GM18519 (cell line): ENCODE measurements around the gene ENTPD6.
"Not testable (repeated sequence)": the region's sequence is repeated elsewhere in the genome, so short reads cannot be mapped to it uniquely, and the experiment has no call there.

ENCODE experiments used
- ATAC-seq: cut with Tn5 transposase; IDR thresholded peaks from one replicate; pipeline ENCODE4 v1.9.1; 2021; ENCODE audit warnings: mild to moderate bottlenecking, moderate library complexity; ENCODE audit not compliant: unreplicated experiment, low FRiP score

The ENTPD6 gene

DNA sequence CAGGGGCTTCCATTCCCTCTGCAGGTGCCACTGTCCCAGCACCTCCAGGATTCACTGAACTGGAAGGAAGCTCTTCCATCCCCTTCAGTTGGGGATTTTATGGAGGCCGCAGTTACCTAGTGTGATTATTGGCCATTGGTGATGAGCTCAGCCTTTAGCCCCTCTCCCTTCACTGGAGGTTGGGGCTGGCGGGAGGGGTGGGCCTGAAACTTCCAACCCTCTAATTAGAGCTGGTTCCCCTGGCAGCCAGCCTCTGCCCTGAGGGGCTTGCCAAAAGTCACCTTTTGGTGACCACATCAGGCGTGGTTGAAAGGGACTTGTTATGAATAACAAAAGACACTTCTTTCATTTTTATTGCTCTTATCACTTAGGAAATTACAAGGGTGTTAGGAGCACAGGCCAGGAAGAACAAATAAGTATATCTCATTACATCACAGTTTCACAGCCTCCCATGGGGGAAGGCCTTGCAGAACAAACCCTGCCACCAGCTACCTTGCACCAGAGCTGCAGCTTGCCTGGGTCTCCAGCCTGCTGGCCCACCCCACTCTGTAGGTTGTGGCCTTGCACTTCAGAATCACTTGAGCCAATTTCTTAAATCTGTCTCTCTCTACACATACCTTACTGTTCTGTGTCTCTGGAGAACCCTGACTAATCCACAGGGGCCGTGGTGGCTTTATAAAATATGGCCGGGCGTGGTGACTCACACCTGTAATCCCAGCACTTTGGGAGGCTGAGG, 57.3 kb downstream of the ENTPD6 start:
- ATAC-seq: no peak

DNA sequence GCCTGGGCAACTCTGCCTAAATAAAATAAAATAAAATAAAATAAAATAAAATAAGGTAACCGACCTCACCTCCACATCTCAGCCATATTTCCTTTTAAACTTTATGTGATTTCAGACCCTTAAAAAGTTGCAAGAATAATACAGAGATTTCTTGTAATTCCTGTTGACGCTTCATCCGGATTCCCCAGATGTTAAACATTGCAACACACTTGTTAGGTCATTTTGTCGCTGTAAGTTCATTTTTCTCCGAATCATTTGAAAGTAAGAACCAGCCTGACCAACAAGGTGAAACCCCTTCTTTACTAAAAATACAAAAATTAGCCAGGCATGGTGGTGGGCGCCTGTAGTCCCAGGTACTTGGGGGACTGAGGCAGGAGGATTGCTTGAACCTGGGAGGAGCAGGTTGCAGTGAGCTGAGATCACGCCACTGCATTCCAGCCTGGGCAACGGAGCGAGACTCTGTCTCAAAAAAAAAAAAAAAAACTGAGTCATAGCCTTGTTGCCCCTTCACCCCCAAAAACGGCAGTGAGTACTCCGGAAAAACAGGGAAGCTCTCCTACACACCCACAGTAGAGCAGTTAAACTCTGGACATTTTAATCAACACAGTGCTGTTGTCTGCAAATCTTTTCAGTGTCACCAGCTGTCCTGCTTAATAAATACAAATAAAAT, 58.2 kb downstream of the ENTPD6 start:
- no peak for ATAC-seq

DNA sequence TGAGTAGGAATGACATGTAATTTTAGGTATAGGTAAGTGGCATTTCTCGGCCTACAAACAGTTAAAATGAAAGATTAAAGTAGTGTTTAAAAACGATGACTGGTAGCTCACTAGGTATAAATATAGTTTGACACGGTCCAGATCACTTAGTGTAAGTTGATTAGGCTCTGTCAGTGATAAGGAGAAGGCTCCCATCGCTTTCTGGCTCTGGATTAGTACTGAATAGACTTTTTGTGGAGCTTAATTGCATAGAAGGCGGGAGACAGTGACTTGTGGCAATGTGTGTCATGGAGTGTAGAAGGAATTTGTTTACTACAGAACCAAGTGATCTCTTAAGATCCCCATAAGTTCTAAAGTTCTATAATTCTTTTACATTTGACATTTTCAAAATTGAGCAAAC, 59.1 kb downstream of the ENTPD6 start:
- ATAC-seq: no peak

DNA sequence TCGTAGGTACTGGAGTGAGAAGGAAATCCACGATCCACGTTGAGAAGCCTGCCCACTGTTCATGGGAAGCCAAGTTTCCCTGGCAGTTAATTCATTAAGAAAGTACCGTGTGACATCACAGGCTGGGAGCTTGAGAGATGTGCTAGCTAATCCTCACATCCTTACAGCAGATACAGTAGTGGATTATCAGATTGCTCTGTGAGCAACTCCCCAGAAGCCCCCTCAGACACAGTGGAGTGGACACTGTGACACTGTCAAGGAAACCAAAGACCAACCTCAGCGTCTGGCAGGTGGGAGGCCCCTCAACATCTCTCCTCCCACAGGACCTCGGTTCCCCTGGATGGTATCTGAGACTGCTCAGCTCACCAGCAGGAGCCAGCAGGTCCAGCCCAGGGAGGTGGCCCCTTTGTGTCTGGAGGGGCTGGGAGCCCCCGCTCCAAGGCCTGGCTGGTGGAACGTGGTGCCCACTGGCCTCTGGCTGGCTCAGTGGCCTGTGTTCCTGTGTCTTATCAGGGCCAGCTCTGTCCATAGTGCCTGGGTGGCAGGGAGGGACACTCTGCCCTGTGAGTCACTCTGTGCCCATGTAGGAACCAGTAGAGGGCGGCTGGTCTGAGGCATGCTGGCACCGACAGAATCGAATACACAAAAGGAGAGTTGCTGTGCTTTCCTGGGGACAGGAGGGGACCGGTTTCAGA, 59.6 kb downstream of the ENTPD6 start:
- no peak for ATAC-seq

DNA sequence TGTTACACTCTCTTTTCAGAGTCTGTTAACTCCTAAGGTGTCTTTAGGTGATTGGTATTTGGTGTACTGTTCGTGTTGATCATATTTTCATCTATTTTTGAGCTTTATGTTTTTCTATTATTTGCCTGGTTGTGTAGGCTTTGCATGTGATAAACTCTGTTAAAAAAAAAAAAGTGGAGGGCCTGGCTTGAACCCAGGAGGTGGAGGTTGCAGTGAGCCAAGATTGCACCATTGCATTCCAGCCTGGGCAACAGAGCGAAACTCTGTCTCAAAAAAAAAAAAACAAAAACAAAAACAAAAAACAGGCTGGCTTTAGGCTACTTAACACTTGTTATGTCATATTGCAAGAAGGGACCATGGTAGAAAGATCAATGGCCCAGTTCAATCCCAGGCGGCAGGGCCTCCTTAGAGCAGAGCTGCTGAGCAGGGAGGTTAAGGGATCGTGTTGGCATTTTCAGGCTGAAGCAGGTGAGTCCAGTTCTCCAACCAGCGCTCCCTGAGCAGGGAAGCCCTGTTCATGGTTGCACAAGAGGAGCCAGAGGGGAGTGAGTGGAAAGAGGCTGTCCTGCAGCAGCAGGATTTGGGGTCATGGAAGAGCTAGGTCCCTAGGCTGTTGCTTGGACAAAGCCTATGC, 60.8 kb downstream of the ENTPD6 start:
- ATAC-seq: no peak

DNA sequence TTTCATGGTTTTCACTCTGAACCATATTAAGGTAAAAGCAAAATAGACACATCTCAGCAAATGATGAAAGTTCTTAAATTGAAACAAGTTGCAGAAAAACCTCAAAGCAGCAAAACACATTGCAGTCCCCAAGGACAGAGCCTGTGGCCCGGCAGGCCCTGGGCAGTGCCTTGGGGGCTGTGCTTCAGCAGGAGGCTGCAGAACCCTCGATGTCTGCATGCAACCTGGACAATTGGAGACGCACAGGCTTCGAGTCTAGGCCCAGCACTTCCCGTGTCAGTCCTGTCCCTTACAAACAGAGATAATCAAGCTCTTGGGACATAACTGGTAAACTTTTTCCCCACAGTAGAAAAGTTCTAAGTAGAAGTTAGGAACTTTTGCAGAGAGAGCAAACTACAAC, 61.6 kb downstream of the ENTPD6 start:
- ATAC-seq: no peak

DNA sequence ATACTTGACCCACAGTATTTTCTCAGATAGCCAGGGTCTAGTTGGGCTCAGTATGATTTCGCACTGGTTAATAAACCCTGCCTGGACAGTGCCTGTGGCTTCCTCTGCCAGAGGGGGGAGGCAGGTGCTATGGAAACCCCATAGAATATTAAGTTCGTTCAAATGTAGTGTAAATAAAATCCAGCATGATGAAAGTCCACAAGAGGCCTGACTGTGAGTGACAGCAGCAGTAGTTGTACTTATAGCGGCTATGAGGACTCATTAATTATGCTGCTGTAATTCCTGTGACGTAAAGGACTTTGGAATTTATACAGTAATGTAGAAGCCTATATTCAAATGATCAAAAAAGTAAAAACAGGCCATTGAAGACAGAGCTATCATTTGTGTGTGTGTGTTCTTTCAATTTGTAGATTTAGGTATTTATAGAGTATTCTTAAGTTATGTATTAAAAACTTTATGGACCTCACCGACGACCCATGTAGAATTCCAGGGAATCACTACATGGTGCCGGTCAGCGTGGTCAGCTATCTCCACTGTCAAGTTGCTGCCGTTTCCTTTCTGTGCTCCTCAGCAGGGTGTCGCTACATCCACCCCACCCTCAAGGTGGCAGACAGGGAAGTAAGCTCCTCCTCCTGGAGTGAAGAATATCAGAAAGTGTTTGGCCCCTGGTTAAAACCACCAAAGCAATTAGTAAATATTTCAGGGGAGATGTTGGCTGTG, 62.4 kb downstream of the ENTPD6 start:
- no peak for ATAC-seq

DNA sequence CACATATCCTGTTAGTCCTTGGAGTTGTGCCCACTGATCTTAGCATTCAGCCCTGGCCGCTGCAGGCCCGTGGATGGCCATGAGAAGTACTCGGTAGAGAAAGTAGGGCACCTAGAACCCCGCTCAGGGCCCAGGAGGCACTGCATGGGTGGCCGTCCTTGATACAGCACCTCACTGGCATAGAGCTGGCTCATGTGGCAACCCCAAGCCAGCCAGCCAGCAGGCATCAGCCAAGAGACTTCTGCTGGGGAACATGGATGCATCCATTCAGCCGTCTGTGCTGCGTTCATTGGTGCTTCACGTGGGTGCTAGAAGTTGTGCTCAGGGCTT, 62.9 kb downstream of the ENTPD6 start:
- ATAC-seq: no peak

DNA sequence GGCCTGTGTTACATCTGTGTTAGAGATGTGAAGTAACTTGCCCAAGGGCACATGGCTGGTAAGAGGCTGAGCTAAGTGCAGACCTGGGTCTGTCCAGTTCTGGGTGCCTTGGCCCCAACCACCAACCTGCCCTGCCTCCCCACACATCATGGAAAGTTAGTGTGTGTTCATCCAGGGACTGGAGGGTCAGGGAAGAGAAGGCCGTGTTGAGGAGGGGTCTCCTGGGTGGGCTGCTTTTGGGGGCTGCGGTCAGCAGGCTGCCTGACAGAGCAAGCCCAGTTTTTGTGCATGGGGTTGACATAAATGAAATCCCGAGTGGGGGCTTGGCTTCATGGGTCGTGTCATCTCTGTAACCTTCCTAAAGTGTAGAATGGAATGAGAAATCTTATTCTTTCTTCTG, 63.3 kb downstream of the ENTPD6 start:
- no peak for ATAC-seq

DNA sequence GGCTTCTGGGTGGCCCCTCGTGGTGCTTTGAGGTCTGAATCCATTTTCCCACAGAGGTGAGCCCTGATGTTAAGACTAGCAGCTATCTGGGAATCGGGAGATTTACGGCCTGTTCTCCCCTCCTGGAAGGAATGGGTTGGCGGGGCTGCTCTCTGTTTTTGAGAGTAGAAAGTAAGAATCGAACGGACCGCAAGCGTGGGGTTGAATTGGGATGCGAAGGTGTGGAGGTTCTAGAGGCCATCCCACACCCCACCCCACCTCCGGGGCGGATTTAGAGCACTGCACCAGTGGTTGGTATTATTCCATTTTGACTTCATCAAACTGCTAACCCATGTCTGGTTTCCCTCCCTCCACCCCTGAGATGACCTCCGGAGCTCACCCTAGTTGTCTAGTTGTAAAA, 63.8 kb downstream of the ENTPD6 start:
- no peak for ATAC-seq

DNA sequence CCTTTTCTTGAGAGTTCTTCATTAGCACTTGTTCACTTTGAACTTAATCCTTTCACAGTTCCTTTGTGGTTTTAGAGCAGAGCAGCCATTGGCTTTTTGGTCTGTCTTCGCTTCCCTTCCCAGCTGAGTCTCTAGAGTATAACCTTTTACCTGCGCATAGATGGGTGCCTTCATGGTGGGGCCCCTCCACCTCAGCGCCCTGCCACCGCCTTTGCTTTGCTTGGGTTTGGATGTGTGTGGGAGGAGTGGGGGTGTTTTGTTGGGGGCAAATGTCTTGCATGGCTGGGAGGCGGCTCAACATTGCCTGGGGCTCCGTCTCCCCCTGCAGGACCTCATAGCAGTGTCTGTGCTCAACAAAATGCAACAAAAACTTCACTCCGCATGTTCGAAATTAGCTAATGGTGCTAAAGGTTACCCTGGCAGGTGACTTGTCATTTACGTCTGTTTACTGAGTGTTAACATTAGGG, 64.3 kb downstream of the ENTPD6 start:
- no peak for ATAC-seq

DNA sequence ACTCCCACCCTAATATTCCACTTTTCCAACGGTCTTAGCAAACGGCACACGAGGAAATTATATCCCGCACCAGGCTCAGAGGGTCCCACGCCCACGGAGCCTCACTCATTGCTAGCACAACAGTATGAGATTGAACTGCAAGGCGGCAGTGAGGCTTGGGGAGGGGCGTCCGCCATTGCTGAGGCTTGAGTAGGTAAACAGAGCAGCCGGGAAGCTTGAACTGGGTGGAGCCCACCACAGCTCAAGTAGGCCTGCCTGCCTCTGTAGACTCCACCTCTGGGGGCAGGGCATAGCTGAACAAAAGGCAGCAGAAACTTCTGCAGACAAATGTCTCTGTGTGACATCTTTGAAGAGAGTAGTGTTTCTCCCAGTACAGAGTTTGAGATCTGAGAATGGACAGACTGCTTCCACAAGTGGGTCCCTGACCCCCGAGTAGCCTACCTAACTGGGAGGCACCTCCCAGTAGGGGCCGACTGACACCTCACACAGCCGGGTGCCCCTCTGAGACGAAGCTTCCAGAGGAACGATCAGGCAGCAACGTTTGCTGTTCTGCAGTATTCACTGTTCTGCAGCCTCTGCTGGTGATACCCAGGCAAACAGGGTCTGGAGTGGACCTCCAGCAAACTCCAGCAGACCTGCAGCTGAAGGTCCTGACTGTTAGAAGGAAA, 65.4 kb downstream of the ENTPD6 start:
- ATAC-seq: not testable (repeated sequence)

DNA sequence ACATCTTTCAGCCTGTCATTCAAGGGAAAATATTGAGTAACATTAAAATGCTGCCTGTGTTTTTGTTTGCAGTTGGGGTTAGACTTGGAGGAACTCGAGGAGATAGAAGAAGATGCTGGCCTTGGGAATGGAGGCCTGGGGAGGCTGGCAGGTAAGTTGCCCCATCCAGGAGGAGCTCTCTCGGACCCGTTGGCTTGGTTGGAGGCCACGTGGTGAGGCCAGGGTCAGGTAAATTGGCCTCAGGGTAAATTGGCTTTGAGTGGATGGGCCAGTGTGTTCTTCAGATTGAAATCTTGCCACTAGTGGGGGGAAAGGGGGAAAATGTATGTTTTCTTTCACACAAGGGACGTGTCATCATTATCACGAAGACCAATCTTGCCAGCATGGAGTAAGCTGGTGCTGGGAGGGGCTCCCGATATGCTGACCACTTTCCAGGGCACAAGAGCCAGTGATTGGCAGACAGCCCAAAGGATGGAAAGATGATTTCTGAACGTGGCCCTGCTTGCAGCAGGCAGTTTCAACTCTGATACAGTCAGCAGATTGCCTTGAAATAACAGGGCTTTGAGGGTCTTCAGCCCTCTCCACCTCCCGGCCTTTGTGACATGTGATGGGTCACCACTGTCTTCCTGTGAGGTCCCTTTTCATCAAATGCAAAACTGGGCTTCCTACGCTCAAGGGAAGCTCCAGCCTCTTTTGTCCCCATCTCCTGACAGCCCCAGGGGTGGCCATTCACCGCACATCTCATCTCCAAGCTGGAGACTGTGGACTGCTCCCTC, 73.7 kb downstream of the ENTPD6 start:
- ATAC-seq: no peak

DNA sequence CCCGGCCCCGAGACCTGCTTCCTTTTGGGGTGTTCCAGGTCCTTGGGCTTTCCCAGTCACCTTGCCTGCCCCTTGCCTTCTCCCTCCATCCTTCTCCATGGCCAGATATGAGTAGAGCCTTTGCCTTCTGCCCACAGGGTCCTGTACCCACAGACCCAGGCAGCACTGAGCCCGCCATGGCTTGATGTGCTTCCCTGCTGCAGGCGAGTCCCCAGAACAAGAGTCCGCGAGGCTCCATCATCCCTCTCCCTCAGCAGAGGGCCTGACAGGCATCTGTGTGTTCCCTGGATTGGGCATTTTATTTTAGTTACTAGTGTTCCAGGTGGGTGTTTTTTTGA, 74.3 kb downstream of the ENTPD6 start:
- ATAC-seq: no peak

DNA sequence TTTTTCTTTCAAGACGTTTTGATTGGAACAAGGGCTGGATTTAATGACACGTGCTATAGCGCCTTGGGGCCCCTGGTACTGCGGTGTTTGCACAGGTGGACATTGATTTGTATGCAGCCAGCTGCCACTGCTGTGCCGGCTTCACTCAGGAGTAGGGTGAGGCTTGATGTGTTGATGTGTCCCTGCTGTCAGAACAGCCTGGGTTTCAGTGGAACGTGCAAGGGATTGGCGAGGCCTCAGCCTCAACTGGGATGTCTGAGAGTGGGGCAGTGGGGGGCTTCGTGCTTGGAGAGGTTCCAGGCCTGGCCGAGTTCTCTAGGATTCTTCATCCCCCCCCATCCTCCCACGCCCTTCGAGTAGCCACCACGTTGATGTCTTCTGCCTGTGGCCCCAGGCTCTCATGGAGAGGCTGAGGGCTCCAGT, 75.3 kb downstream of the ENTPD6 start:
- ATAC-seq: no peak

DNA sequence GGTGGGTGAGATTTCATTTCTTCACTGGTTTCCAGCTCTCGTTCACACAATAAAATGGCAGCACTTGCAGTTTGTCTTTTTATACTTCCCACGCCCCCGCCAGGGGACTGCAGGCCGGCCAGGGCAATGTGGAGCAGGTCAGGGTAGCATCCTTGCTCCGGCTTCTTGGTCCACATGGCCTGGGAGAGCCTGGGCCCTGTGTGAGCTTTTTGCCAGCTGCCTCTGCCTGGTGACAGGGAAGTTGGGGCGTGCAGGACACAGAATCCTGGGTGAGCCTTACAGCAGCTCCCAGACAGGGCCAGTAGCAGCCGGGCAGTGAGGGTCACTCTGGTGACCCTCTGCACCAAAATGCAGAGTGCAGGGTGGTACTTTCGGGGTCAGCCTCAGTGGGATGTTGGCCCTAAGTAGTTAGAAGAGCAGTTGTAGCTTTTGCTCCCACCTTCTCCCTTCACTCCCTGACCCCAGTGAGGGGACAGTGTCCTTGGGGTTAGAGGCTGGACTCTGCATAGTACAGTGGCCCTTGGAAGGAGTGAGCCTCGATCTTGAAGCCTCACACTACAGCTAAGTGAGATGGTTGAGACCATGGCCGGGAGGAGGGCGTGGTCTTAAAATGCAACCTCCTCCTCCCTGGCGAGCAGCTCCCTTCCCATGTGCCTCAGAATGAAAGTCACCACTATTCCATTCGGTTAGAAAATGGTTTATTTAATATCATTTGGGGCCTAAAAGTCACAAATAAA, 76.1 kb downstream of the ENTPD6 start:
- no peak for ATAC-seq

DNA sequence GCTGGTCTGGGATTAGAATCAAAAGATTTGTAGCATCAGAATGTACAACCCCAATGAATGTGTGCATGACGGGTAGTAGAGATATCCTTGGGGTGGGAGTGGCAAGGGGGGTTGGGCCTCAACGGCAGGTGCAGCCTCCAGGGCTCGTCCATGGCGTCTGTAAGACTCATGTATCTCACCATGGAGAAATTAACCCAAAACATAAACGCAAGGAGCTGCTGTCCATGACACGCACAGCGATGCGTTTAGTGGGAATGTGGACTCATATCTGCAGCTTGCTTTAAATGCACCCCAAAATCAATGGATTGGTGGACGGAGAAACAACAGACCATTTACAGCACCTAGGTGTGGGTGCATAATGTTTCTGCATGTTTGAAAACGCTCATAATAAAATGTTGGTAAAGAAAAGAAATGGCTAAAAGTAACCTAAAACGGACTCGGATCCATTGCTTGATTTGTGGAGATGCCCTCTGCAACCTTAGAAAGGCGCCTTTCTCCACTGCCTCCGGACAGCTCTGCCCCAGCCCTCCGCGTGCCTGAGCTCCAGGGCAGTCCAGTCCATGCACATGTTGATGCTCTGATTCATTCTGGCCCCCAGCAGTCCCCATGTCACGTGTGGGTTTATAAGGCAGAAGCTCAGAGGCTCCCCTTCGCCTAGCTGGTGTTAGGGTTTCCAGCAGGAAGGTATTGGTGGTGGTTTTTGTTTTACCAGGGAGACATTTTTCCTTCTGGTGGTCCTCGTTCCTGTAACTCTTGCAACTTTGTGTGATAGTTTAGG, 76.9 kb downstream of the ENTPD6 start:
- ATAC-seq: no peak

DNA sequence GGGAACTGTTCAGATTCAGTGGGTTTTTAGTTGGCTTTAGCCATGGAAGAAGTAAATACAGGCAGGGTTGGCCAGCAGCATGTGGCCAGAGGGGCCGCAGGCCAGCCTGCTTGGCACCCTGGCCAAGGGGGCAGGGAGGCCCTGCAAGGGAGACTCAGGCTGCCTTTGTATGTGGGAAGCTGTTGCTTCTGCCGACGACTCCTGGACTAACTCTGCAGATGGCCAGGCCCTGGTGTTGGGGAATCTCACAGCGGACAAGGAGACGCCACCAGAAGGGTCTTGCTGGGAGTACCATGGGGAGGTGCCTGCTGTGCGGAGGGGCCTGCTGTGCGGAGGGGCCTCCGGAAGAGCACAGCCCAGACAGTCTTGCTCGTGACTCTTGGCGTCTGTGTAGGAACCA, 77.5 kb downstream of the ENTPD6 start:
- ATAC-seq: no peak
